HG03064 (cell line): Measurements from ENCODE around the gene C1S.
A peak's percentile ranks its signal among the peaks of the same experiment; 100 is the strongest.
"Not testable (repeated sequence)": the region's sequence is repeated elsewhere in the genome, so short reads cannot be mapped to it uniquely, and the experiment has no call there.

Experiments
- ATAC-seq: cut with Tn5 transposase; IDR thresholded peaks from one replicate; pipeline ENCODE4 v1.9.1; 2021; ENCODE audit warnings: low read depth; ENCODE audit not compliant: unreplicated experiment

The C1S gene

DNA sequence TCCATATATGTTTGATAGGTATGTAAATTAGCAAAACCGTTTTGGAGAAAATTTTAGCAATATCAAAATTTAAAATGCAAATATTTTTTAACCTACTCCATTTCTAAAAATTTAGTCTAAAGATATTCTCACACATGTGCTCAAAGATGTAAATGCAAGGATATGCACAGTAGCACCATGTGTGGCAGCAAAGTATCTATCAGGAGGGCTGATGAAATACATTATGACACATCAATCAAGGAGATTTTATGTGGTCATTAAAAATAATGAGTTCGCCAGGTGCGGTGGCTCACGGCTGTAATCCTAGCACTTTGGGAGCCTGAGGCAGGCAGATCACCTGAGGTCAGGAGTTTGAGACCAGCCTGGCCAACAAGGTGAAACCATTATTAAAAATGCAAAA is 39.7 kb downstream of the C1S start:
- no peak for ATAC-seq

GRCh38 chr12:7101047-7101693 is 40.7 kb downstream of the C1S start:
- ATAC-seq, result no peak

- ATAC-seq, result no peak
Measured at GRCh38 chr12:7101694-7102131, 41.2 kb downstream of the C1S start.

GRCh38 chr12:7102582-7102981 is 42.1 kb downstream of the C1S start:
- no peak for ATAC-seq

DNA sequence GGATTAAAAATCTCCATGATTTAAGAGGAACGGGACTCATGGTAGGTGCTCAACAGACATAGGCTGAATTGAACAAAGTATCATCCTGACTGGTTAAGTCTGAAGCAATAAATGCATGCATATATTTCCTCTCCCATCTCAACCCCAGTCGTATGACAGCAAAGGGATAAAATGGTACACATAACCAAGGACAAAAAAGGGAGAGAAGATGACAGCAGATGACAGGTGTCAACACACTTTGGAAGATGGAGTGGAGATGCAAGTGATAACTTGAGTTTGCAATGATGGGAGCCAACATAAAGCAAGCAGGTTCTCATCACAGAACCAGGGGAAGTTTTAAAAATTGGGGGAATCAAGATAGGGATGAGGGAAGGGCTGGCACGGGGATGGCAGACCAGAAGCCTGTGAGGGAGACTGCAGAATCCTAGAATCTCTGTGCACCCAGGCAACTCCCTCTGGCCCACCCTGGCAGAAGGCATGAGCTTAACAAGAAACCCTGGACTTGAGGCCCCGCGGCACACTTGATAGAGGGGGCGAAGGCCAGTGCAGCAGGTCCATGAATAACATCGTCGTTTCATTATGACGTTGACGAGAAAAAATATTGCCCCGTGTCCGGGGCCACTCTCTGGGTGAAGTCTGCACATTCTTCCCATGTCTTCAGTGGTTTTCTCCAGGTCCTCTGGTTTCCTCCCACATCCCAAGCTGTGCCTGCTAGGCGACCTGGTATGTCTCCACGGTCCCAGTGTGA is 43.5 kb downstream of the C1S start:
- ATAC-seq, result no peak

DNA sequence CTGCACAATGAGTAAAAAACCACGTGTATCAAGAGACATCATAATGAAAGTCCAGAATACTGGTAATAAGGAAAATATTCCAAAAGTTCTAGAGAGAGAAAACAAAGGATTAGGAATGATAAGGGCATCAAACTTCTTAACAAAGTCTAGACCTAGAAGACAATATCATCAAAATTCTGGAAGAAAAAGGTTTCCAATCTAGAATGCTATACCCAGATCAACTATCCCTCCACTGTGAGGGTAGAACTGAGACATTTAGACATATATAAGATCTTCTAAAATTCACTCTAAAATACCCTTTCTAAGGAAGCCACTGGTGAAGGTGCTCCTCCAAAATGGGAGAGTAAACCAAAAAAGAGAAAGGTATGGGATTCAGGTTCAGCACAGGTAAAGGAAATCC is 45.6 kb downstream of the C1S start:
- ATAC-seq, result no peak

DNA sequence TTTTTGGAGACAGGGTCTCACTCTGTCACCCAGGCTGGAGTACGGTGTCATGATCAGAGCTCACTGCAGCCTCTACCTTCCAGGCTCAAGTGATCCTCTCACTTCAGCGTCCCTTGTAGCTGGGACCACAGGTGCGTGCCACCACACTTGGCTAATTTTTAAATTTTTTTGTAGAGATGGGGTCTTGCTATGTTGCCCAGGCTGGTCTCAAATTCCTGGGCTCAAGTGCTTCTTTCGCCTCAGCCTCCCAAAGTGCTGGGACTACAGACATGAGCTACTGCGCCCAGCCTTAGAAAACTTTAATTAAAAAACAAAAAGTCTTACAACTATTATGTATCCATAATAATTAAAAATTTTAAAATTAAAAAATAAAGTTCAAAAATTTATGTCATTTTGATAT is 46.7 kb downstream of the C1S start:
- ATAC-seq, result not testable (repeated sequence)

DNA sequence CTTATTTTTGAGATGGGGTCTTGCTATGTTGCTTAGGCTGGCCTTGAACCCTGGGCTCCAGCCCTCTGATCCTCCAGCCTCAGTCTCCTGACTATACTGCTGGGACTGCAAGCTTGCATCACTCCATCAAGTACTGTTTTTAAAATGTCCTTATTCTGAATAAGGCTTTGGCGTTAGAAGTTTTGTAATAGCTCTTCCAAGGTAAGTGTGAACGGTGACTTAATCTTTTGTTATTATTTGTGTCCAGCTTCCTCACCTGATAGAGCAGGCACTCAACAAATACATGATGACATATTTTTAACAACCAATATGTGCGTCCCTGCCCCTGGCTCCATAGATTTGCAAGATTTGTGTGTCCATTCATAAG is 47.1 kb downstream of the C1S start:
- no peak for ATAC-seq

- peak; percentile 77 for ATAC-seq
Measured at GRCh38 chr12:7108003-7108795, 47.7 kb downstream of the C1S start.

- ATAC-seq, result no peak
Measured at GRCh38 chr12:7108796-7109571, 48.5 kb downstream of the C1S start, which contains the start of gene C1RL. Gene C1RL (minus strand): TSS chr12:7109214. CDS start chr12:7109180, 34 bp downstream.

DNA sequence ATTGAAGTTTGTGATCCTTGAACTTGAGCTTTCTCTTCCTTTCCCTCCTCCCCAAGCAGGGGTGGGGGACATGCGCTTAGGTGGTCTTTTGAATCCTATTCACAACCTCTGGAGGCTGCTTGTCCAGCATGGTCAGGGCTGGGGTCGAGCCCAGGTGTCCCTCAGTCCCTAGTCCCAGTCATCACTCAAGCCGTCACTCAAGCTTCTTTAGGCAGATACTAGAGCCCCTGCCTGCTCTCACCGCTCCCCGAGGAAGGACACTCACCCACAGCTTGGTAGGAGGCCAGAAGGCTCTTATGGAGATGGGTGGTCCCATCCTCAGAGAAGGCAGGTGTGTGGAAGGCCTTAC is 49.0 kb downstream of the C1S start:
- ATAC-seq, result no peak

DNA sequence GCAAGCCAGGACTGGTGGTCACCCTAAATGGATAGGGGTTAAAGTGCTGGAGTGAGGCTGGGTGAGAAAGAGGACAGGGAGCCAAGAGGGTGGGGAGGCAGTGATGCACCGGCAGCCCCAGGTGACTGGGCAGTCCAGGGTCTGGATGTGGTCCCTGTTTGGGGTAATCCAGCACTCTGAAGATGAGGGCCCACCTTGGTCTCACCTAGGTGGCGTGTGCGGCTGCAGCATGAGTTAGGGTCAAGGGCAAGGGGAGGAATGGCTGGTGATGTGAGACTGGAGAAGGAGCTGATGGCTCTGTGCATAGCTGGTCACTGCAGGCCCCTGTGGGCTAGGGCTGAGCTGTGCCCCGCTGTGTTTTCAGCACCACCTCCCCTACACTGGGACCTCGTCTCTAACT is 50.1 kb downstream of the C1S start:
- no peak for ATAC-seq

DNA sequence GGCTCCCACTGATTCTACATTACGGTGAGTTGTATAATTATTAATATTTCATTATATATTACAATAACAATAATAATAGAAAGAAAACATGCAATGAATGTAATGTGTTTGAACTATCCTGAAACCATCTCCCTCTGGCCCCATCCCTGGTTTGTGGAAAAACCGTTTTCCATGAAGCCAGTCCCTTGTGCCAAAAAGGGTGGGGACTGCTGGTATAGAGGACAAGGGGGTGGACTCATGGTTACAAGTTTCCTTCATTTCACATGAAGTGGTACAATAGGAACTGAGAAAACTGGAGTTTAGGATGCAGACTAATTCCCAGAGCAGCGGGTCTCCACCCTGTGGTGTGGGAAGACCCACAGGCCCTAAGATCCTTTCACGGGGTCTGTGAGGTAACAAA is 51.5 kb downstream of the C1S start:
- ATAC-seq, result no peak

DNA sequence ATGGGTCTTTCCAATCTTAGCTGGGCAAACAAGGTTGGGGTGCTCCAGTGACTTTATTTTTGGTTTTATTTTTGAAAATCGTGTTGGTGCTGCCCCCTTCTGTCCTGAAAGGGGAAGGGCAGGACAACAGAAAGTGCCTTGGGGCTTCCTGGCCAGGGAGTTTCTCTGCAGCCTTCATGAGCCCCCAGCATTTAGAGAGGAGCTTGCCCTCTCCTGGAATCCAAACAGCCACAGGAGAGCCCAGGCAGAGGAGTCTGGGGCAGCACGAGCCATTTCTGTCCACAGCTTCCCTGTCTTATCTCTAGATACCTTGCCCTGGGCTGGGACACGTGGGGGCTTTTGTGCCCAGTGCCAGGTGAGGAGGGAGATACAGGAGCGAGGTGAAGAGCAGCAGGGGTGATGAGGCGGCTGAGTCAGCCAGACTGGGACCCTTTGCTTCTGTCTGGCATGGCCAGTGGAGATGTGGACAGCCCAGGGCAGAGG is 52.9 kb downstream of the C1S start:
- ATAC-seq, result no peak

- ATAC-seq, result no peak
Measured at GRCh38 chr12:7114008-7114407, 53.5 kb downstream of the C1S start.

GRCh38 chr12:7114851-7115250 is 54.3 kb downstream of the C1S start:
- no peak for ATAC-seq

DNA sequence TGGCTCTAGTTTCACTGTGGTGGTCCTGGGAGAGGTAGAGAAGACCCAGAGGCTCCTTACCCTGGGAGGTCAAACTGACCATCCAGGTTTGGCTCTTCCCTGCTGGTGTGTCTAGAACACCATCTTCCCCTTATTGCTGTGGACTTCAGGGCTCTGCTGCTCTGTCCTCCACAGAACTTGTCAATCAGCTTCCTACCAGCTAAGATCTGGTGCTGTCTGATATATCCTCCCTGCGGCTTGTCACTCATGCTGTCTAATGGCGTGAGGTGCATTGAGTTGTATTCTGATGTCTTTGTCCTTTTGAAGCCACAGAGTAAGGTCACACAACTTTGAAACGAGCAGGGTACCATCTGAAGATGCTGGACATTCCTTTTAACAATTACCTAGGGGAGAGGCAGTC is 55.7 kb downstream of the C1S start:
- ATAC-seq, result no peak

GRCh38 chr12:7116916-7117315 is 56.4 kb downstream of the C1S start:
- ATAC-seq, result no peak

GRCh38 chr12:7117670-7118069 is 57.2 kb downstream of the C1S start:
- no peak for ATAC-seq

GRCh38 chr12:7118881-7119280 is 58.4 kb downstream of the C1S start:
- ATAC-seq, result no peak

DNA sequence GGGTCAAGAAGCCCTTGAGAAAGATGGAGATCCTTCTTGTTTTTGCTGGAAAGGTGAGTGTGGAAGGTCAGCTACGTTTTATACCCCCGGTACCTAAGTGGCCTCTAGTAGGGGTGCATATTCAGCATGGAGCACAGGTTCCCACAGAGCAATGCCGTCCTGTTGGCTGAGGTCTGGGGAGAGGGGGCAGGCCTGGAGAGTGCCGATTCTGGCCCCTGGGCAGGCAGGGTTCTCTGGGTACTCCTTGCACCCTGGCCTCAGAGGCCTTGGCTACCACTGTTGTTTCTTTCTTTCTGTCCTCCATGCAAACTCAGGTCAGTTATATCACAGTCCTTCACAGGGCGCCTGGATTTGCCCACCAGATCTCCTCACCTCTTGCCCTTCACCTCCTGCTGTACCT is 59.6 kb downstream of the C1S start:
- ATAC-seq, result no peak
